Transverse colon (tissue), 4 donors: ENCODE data around the gene FLT1. TPM values are rescaled to one million over a fixed set of nuclear protein-coding genes. Genes with fewer than 3 reads are reported as not detected.

ENCODE experiments used
- DNase-seq: peaks from one replicate; pipeline ENCODE4 v3.0.0-alpha.2; 2019
- H3K27ac ChIP-seq, 4 donors: fragments of 200-600 bp; sonication (generic); 2 replicates each; pipeline ENCODE4 v1.5.1; 2016 to 2018; ENCODE audit warnings: inconsistent platforms in 4 of 4
- H3K27me3 ChIP-seq: fragments of 200-600 bp; sonication (generic); 2 replicates; pipeline ENCODE4 v1.5.1; 2017; ENCODE audit warnings: inconsistent platforms
- H3K36me3 ChIP-seq, 4 donors: fragments of 200-600 bp; sonication (generic); 2 replicates each; pipeline ENCODE4 v1.5.1; 2017 to 2019; ENCODE audit warnings: inconsistent platforms in 4 of 4
- H3K4me1 ChIP-seq, 4 donors: fragments of 200-600 bp; sonication (generic); 2 replicates each; pipeline ENCODE4 v1.5.1; 2017 to 2020; ENCODE audit warnings: inconsistent platforms in 4 of 4
- H3K4me3 ChIP-seq, 4 donors: fragments of 200-600 bp; sonication (generic); 1 replicate in 1 of 4; 2 replicates in 3 of 4; pipeline versions ENCODE4 v1.5.1 to v1.6.1; 2017 to 2019; ENCODE audit warnings: inconsistent platforms in 4 of 4
- H3K9me3 ChIP-seq, 2 donors: fragments of 200-600 bp; sonication (generic); 2 replicates each; pipeline ENCODE4 v1.5.1; 2017 to 2019; ENCODE audit warnings: inconsistent platforms in 2 of 2
- EP300 ChIP-seq: sonication (generic); formaldehyde crosslinking; IDR thresholded peaks from one replicate; pipeline ENCODE4 v1.6.1; 2017; ENCODE audit warnings: antibody characterized with exemption, low read depth
- POLR2A ChIP-seq: fragments of 450-650 bp; IDR thresholded peaks from one replicate; pipeline ENCODE4 v1.6.1; 2016; ENCODE audit warnings: antibody characterized with exemption, mild to moderate bottlenecking, moderate library complexity
- POLR2AphosphoS5 ChIP-seq, 3 donors: sonication (generic); formaldehyde crosslinking; IDR thresholded peaks; one replicate each; pipeline ENCODE4 v1.6.1; 2016; ENCODE audit warnings: antibody characterized with exemption in 3 of 3
- WGBS, 2 donors: methylation state at CpG; one replicate each; pipeline ENCODE4 v1.1.5; 2018; ENCODE audit warnings: low coverage in 1 of 2; 5-methylcytosine and 5-hydroxymethylcytosine counted together
- in situ Hi-C, 4 donors: fragments of 200-750 bp; cut with MboI; loops; one replicate each; pipeline versions ENCODE4 v1.15.0 to v1.15.1; 2017; ENCODE audit warnings: low sequenced_read_pairs in 3 of 4, low pct_ligation_motif_present in 1 of 4, low pct_unique_long_range_greater_than_20kb in 1 of 4
- intact Hi-C: fragments of 100-400 bp; cut with DNase I; formaldehyde crosslinking; loops from one replicate; pipeline ENCODE4 v1.15.1; 2023; ENCODE audit warnings: low total_unique reads
- total RNA-seq, 4 donors: library from RNA; depleted of rRNA; stranded (reverse); fragments of >200 nt; gene quantifications; one replicate each; pipeline ENCODE4 v1.1.0, GENCODE V29; 2016
- TF ChIP-seq, protein P1 (sequence below), 5 experiments: fragments of 200-600 bp in 3 of 5; fragments of 450-650 bp in 2 of 5; sonication (generic) in 3 of 5; IDR thresholded peaks; 1 replicate in 2 of 5; 2 replicates in 3 of 5; pipeline ENCODE4 v1.5.1; 2016 to 2017; ENCODE audit warnings: antibody characterized with exemption in 5 of 5, inconsistent platforms in 3 of 5, mild to moderate bottlenecking in 2 of 5, moderate library complexity in 1 of 5

FLT1 gene
- total RNA-seq, 4 donors from 2014 or later: 2.6 to 8.4 (median 3.5) TPM

DNA sequence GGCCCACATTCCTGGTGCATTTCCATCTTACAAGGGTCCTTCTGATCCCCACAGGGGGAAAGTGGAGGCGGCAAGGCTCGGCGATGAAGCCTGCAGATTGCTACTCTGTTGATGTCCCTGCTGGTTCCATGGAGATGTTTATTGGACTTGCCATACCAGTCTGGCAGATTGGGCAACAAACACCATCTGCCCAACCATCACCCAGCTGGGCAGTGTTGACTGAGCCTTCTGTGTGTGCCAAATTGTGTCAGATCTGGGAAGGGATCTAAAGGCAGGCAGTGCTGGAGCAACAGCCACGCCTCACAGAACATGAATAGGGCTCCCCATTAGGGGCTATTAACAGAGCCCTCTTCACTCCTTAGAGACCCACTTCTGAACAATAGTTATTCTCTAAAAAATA is 35.0 kb downstream of the FLT1 start:
- no peak overlapping the region for H3K4me3 ChIP-seq
- no peaks in the 10 kb centered on the region for H3K4me1 ChIP-seq
- DNase-seq: no peak
- no peaks in the 10 kb centered on the region for H3K36me3 ChIP-seq
- peaks cover 7% of the 10 kb centered on the region for H3K27me3 ChIP-seq
- intact Hi-C loops (no loop called here), in situ Hi-C loops (no loop called here)
- H3K27ac ChIP-seq: no peak overlapping the region
- 88% methylated on average over 4 of the region's 4 CpGs; no CpG with 5 or more reads in 1 of the 2 donors for WGBS, 2 donors
- H3K9me3 ChIP-seq: no peaks in the 10 kb centered on the region
- TF ChIP-seq POLR2AphosphoS5 (IDR thresholded peaks at IDR 0.05) (no peak), EP300 (no peak), POLR2A (no peak)
- TF ChIP-seq, protein P1, sequence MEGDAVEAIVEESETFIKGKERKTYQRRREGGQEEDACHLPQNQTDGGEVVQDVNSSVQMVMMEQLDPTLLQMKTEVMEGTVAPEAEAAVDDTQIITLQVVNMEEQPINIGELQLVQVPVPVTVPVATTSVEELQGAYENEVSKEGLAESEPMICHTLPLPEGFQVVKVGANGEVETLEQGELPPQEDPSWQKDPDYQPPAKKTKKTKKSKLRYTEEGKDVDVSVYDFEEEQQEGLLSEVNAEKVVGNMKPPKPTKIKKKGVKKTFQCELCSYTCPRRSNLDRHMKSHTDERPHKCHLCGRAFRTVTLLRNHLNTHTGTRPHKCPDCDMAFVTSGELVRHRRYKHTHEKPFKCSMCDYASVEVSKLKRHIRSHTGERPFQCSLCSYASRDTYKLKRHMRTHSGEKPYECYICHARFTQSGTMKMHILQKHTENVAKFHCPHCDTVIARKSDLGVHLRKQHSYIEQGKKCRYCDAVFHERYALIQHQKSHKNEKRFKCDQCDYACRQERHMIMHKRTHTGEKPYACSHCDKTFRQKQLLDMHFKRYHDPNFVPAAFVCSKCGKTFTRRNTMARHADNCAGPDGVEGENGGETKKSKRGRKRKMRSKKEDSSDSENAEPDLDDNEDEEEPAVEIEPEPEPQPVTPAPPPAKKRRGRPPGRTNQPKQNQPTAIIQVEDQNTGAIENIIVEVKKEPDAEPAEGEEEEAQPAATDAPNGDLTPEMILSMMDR (IDR thresholded peaks at IDR 0.05): no peak

DNA sequence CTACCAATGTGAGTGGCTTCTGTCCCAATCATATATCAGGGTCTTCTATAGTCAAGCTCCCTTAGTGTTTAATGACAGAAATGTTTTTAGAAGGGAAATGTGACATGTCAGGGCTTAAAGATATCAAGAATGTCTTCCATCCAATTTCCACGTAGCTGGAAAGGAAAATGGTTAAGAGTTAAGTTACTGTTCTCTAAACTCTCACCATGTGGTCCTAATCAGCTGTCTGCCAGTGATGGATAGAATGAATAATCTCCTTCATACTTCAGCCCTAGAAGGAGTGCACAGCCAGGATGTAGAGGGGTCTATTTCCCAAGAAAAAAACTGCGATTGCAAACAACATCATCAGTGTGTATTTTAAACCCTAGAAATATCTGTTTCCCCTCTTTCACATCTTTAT is 36.3 kb downstream of the FLT1 start:
- Histone ChIP-seq H3K36me3 (no peaks in the 10 kb centered on the region), H3K4me3 (no peak overlapping the region), H3K9me3 (no peaks in the 10 kb centered on the region), H3K27ac (no peak overlapping the region), H3K4me1 (no peaks in the 10 kb centered on the region), H3K27me3 (peaks cover 13% of the 10 kb centered on the region)
- TF ChIP-seq POLR2AphosphoS5 (IDR thresholded peaks at IDR 0.05) (no peak), POLR2A (no peak), EP300 (no peak)
- TF ChIP-seq, protein P1 (IDR thresholded peaks at IDR 0.05): no peak
- DNase-seq: no peak
- in situ Hi-C loops (no loop called here), intact Hi-C loops (no loop called here)
- WGBS, 2 donors: 86 to 88% methylated on average over 2 of the region's 2 CpGs

DNA sequence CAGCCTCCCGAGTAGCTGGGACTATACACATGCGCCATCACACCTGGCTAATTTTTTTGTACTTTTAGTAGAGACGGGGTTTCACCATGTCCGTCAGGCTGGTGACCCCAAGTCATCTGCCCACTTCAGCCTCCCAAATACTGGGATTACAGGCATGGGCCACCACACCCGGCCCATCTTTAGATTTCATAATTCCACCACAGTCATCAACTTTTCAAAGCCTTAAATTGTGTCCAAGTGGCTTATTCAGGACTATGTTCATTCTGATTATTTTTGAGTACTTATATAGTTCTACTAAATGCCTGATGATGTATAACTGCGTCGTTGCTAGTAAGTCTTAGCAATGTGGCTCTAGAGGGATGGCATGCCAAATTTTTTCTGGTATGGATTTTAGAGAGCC is 36.9 kb downstream of the FLT1 start:
- no peaks in the 10 kb centered on the region for H3K4me1 ChIP-seq
- peaks cover 17% of the 10 kb centered on the region for H3K27me3 ChIP-seq
- no peaks in the 10 kb centered on the region for H3K9me3 ChIP-seq
- in situ Hi-C loops (no loop called here), intact Hi-C loops (no loop called here)
- DNase-seq: no peak
- no peaks in the 10 kb centered on the region for H3K36me3 ChIP-seq
- 80 to 93% methylated on average over 1 to 7 of the region's 7 CpGs for WGBS, 2 donors
- H3K27ac ChIP-seq: no peak overlapping the region
- no peak overlapping the region for H3K4me3 ChIP-seq
- TF ChIP-seq, protein P1 (IDR thresholded peaks at IDR 0.05): no peak
- TF ChIP-seq EP300: no peak
- TF ChIP-seq POLR2AphosphoS5 (IDR thresholded peaks at IDR 0.05): no peak
- TF ChIP-seq POLR2A: no peak

DNA sequence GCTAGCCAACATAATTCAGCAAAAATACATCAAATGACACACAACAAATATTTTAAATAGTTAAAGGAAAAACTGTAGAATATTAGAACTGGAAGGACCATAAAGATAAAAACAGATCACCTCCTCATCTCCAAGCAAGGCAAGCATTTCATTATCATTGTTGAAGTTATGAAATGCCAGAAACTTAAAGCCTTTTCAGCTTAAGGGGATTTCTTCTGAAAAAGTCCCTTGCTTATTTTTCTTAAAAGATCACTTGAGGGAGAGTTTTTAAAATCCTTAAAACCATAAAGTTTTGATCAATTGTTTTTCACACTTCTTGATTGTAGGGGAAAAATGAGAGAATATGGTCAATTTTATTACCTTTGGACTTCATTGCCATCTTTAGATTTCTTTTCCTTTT is 37.4 kb downstream of the FLT1 start:
- no peak overlapping the region for H3K4me3 ChIP-seq
- no peaks in the 10 kb centered on the region for H3K9me3 ChIP-seq
- no peaks in the 10 kb centered on the region for H3K4me1 ChIP-seq
- H3K27ac ChIP-seq: no peak overlapping the region
- peaks cover 17% of the 10 kb centered on the region for H3K27me3 ChIP-seq
- TF ChIP-seq EP300 (no peak), POLR2A (no peak), POLR2AphosphoS5 (IDR thresholded peaks at IDR 0.05) (no peak)
- TF ChIP-seq, protein P1 (IDR thresholded peaks at IDR 0.05): no peak
- intact Hi-C loops (no loop called here), in situ Hi-C loops (no loop called here)
- DNase-seq: no peak
- H3K36me3 ChIP-seq: no peaks in the 10 kb centered on the region
